SK-N-MC (cell line): Measurements from ENCODE around the gene CA6.

Experiments
- EZH2 ChIP-seq: fragments of 200-600 bp; sonication (generic); IDR thresholded peaks from one replicate; pipeline ENCODE4 v1.6.1; 2017; ENCODE audit warnings: antibody characterized with exemption
- POLR2AphosphoS5 ChIP-seq: IDR thresholded peaks from 2 replicates; pipeline ENCODE4 v1.6.1; 2012; ENCODE audit warnings: mild to moderate bottlenecking, low read depth, low read length, borderline replicate concordance

GRCh38 chr1:8989821-8990220 is 44.2 kb downstream of the CA6 start:
- TF ChIP-seq EZH2: no peak
- no peak for TF ChIP-seq POLR2AphosphoS5
